Gastroesophageal sphincter (tissue), 4 donors: ENCODE measurements around the gene CXCR5. TPM values are rescaled to one million over a fixed set of nuclear protein-coding genes. Genes with fewer than 3 reads are reported as not detected.
"Not testable (repeated sequence)": the region's sequence is repeated elsewhere in the genome, so short reads cannot be mapped to it uniquely, and the experiment has no call there.

Experiments
- ATAC-seq: fragments of 150-250 bp; one replicate; pipeline ENCODE4 v1.9.1; 2016; ENCODE audit warnings: mild to moderate bottlenecking, moderate library complexity
- H3K27ac ChIP-seq, 4 donors: fragments of 200-600 bp; sonication (generic) in 3 of 4; 1 replicate in 3 of 4; 2 replicates in 1 of 4; pipeline ENCODE4 v1.5.1; 2016 to 2019
- H3K27me3 ChIP-seq: fragments of 200-600 bp; sonication (generic); one replicate; pipeline ENCODE4 v1.5.1; 2019
- H3K36me3 ChIP-seq, 2 donors: fragments of 200-600 bp; sonication (generic); one replicate each; pipeline ENCODE4 v1.5.1; 2019; ENCODE audit warnings: control low read depth in 1 of 2
- H3K4me1 ChIP-seq, 3 donors: fragments of 200-600 bp; sonication (generic); 1 replicate in 2 of 3; 2 replicates in 1 of 3; pipeline ENCODE4 v1.5.1; 2016 to 2019; ENCODE audit warnings: control low read depth in 2 of 3
- H3K4me3 ChIP-seq, 2 donors: fragments of 200-600 bp; sonication (generic); one replicate each; pipeline ENCODE4 v1.5.1; 2019; ENCODE audit warnings: mild to moderate bottlenecking in 1 of 2, moderate library complexity in 1 of 2
- H3K9me3 ChIP-seq, 3 donors: fragments of 200-600 bp; sonication (generic); one replicate each; pipeline ENCODE4 v1.5.1; 2017 to 2019; ENCODE audit warnings: control low read depth in 2 of 3
- CTCF ChIP-seq, 4 experiments: fragments of 200-600 bp in 2 of 4; fragments of 450-650 bp in 2 of 4; sonication (generic) in 1 of 4; IDR thresholded peaks; one replicate each; pipeline ENCODE4 v1.5.1; 2017 to 2019; ENCODE audit warnings: antibody characterized with exemption in 4 of 4, mild to moderate bottlenecking in 2 of 4, moderate library complexity in 2 of 4
- EP300 ChIP-seq: sonication (generic); formaldehyde crosslinking; IDR thresholded peaks from one replicate; pipeline ENCODE4 v1.6.1; 2017; ENCODE audit warnings: antibody characterized with exemption, mild to moderate bottlenecking
- POLR2A ChIP-seq, 2 donors: fragments of 450-650 bp; IDR thresholded peaks; one replicate each; pipeline ENCODE4 v1.6.1; 2017; ENCODE audit warnings: antibody characterized with exemption in 2 of 2, mild to moderate bottlenecking in 2 of 2, moderate library complexity in 1 of 2
- POLR2AphosphoS5 ChIP-seq: sonication (generic); formaldehyde crosslinking; IDR thresholded peaks from one replicate; pipeline ENCODE4 v1.6.1; 2017; ENCODE audit warnings: antibody characterized with exemption
- WGBS, 2 donors: methylation state at CpG; one replicate each; pipeline ENCODE4 v1.1.5; 2018; ENCODE audit warnings: low coverage in 1 of 2; 5-methylcytosine and 5-hydroxymethylcytosine counted together
- total RNA-seq, 4 donors: library from RNA; depleted of rRNA; stranded (reverse); fragments of >200 nt; gene quantifications; one replicate each; pipeline ENCODE4 v1.1.0, GENCODE V29; 2016

The CXCR5 gene
- total RNA-seq, 4 donors from 2014 or later, result 0.08 TPM; not detected in 3

DNA sequence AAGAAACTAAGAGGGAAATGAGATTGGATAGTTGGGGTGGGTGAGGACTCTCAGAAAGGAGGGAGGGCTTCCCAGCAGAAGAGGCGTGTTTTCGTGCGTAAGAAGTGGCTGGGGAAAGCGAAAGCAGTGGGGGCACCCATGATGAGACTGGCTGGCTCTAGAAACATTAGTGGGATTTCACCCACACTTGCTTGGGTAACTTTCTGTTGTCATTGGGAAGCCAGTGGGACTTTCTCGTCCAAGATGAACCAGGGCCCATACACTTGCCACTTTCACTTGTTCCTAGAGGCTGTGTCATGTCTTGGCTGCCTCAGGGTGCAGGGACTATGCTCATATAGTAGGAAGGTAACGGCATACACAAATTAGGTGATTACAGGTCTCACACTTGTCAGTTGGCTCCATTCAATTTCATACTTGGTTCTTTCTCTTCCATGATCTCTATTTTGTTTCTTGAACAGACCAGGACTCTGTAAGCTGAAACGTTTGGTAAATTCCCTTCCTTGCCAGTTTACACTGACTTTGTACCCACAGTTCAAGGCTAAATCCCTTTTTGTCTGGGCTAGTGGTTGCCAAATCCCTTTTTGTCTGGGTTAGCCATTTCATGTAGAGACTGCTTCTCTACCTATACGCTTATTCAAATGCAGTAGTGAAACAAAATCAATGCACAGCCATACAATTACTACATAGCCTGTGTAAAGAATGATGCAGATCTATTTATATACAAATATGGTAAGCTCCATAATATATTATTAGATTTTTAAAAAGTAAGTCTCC lies 42.0 kb upstream of the CXCR5 start:
- Histone ChIP-seq H3K36me3 (no peaks in the 10 kb centered on the region), H3K27me3 (no peaks in the 10 kb centered on the region), H3K4me3 (no peak overlapping the region), H3K4me1 (peaks cover 0 to 21% (median 0%) of the 10 kb centered on the region in 3 donors), H3K27ac (peak overlapping the region in 3 of 4 donors; percentile 45 to 63 (median 47)), H3K9me3 (no peaks in the 10 kb centered on the region)
- ATAC-seq, result no peak
- TF ChIP-seq EP300 (no peak), CTCF (IDR thresholded peaks at IDR 0.05) (no peak), POLR2A (IDR thresholded peaks at IDR 0.05) (no peak), POLR2AphosphoS5 (no peak)
- WGBS, 2 donors, result 69 to 71% methylated on average over 5 to 8 of the region's 8 CpGs

DNA sequence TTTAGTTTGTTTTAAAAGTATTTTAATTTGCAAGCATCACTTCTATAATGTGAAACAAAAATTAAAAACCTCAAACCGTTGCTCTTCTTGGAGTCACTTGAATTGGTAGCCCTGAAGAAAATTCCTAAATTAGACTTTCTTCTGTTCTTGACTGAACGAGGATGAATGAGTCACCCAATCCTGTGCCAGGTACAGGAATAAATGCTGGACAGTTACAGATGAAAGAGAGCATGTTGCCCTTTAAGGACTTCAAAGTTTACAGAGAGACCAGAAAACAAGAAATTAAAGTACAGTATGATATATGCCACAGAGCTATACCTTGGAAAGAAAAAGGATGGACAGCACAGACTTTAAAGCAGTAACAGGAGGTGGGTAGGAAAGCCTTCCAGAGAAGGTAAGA lies 41.3 kb upstream of the CXCR5 start:
- no peaks in the 10 kb centered on the region for H3K36me3 ChIP-seq
- no peaks in the 10 kb centered on the region for H3K27me3 ChIP-seq
- no peaks in the 10 kb centered on the region for H3K9me3 ChIP-seq
- no peak overlapping the region for H3K4me3 ChIP-seq
- TF ChIP-seq POLR2AphosphoS5 (peak; percentile 53), POLR2A (IDR thresholded peaks at IDR 0.05) (no peak)
- peaks cover 0 to 21% (median 0%) of the 10 kb centered on the region in 3 donors for H3K4me1 ChIP-seq
- H3K27ac ChIP-seq, result peak overlapping the region in 3 of 4 donors; percentile 47 to 63 (median 47)
- peak; percentile 51 for ATAC-seq
- 9 to 17% methylated on average over 2 of the region's 2 CpGs for WGBS, 2 donors

- ATAC-seq, result not testable (repeated sequence)
These were observed 40.8 kb upstream of the CXCR5 start for GRCh38 chr11:118842843-118843242.

GRCh38 chr11:118843565-118843964 lies 40.1 kb upstream of the CXCR5 start:
- WGBS, 2 donors, result 83% methylated on average over 2 of the region's 2 CpGs; no CpG with 5 or more reads in 1 of the 2 donors
- Histone ChIP-seq H3K27me3 (no peaks in the 10 kb centered on the region), H3K9me3 (no peaks in the 10 kb centered on the region), H3K27ac (no peak overlapping the region), H3K36me3 (no peaks in the 10 kb centered on the region), H3K4me1 (peaks cover 0 to 21% (median 0%) of the 10 kb centered on the region in 3 donors), H3K4me3 (no peak overlapping the region)
- TF ChIP-seq EP300, result no peak
- no peak for TF ChIP-seq POLR2AphosphoS5
- no peak for TF ChIP-seq CTCF (IDR thresholded peaks at IDR 0.05)
- TF ChIP-seq POLR2A (IDR thresholded peaks at IDR 0.05), result no peak
- ATAC-seq, result no peak

More at GRCh38 chr11:118842843-118843242, 40.8 kb upstream of the CXCR5 start:
- not testable (repeated sequence) for H3K9me3 ChIP-seq, H3K36me3 ChIP-seq, H3K27me3 ChIP-seq, H3K4me3 ChIP-seq
- 21 to 63% methylated on average over 2 to 5 of the region's 7 CpGs for WGBS, 2 donors
- Histone ChIP-seq H3K4me1 (peaks cover 0 to 21% (median 0%) of the 10 kb centered on the region in 3 donors), H3K27ac (peak overlapping the region in 3 of 4 donors; percentile 47 to 63 (median 47))

- no peak for ATAC-seq
- no peak overlapping the region for H3K4me3 ChIP-seq
- TF ChIP-seq POLR2AphosphoS5 (no peak), POLR2A (IDR thresholded peaks at IDR 0.05) (no peak), CTCF (IDR thresholded peaks at IDR 0.05) (no peak), EP300 (no peak)
These were observed 38.3 kb upstream of the CXCR5 start for GRCh38 chr11:118845369-118845768.

More at GRCh38 chr11:118845369-118845768, 38.3 kb upstream of the CXCR5 start:
- Histone ChIP-seq H3K27ac (no peak overlapping the region), H3K4me1 (peaks cover 0 to 21% (median 0%) of the 10 kb centered on the region in 3 donors), H3K36me3 (no peaks in the 10 kb centered on the region), H3K9me3 (no peaks in the 10 kb centered on the region), H3K27me3 (no peaks in the 10 kb centered on the region)
